Immature natural killer cell (primary cell): ENCODE data around the gene ANKRD1. TPM values are rescaled to one million over a fixed set of nuclear protein-coding genes. Genes with fewer than 3 reads are reported as not detected.

ENCODE experiments used
- DNase-seq, 3 donors: peaks; one replicate each; pipeline ENCODE4 v3.0.0; 2022; ENCODE audit warnings: mixed read lengths in 1 of 3
- H3K27ac Mint-ChIP-seq, 6 donors: one replicate each; pipeline ENCODE4 v1.8.0; 2020; ENCODE audit warnings: mixed read lengths in 6 of 6, mild to moderate bottlenecking in 5 of 6, inconsistent platforms in 4 of 6, moderate library complexity in 3 of 6
- H3K27me3 Mint-ChIP-seq, 3 donors: one replicate each; pipeline ENCODE4 v1.8.0; 2020 to 2021; ENCODE audit warnings: low read depth in 3 of 3, mild to moderate bottlenecking in 3 of 3, mixed read lengths in 3 of 3, moderate library complexity in 3 of 3, inconsistent platforms in 1 of 3
- H3K36me3 Mint-ChIP-seq, 3 donors: one replicate each; pipeline ENCODE4 v1.8.0; 2020; ENCODE audit warnings: mixed read lengths in 3 of 3, inconsistent platforms in 2 of 3, mild to moderate bottlenecking in 2 of 3
- H3K4me1 Mint-ChIP-seq, 2 donors: one replicate each; pipeline ENCODE4 v1.8.0; 2020; ENCODE audit warnings: inconsistent platforms in 2 of 2, mild to moderate bottlenecking in 2 of 2, mixed read lengths in 2 of 2, moderate library complexity in 1 of 2
- H3K4me3 Mint-ChIP-seq, 5 donors: one replicate each; pipeline ENCODE4 v1.8.0; 2020; ENCODE audit warnings: mild to moderate bottlenecking in 5 of 5, mixed read lengths in 5 of 5, inconsistent platforms in 3 of 5, moderate library complexity in 3 of 5
- H3K9me3 Mint-ChIP-seq, 6 donors: one replicate each; pipeline ENCODE4 v1.8.0; 2020; ENCODE audit warnings: mild to moderate bottlenecking in 6 of 6, mixed read lengths in 6 of 6, inconsistent platforms in 4 of 6, moderate library complexity in 3 of 6
- polyA plus RNA-seq, 3 donors: library from polyadenylated mRNA; unstranded; fragments of 300-500 nt; fragmentation: Illumina TruSeq; gene quantifications; one replicate each; pipeline ENCODE4 v1.2.3, GENCODE V29; 2021

ANKRD1 gene
- polyA plus RNA-seq, 3 donors from 2014 or later: not detected

DNA sequence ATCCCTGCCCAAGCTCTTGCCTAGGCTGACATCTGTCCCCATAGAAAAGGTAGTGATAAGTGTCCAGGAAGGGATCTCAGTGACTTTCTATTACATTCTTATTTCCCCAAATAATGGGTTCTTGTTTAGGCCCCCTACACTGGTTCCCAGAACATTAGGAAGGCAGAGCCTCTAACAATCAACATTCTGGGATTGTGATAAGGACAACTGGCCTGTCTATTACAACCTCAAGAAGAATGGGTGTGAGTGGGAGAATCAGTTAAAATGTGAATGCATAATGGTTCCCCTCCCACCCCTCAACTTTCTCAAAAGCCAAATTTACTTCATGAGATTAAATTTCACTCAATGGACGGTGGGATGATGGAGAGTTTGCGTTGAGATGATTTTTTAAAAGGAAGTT is 6.4 kb upstream of the ANKRD1 start:
- Mint-ChIP-seq H3K27me3 (peaks cover 3 to 9% (median 5%) of the 10 kb centered on the region in 3 donors), H3K27ac (no peak overlapping the region), H3K9me3 (no peaks in the 10 kb centered on the region), H3K4me1 (no peaks in the 10 kb centered on the region), H3K4me3 (no peak overlapping the region), H3K36me3 (no peaks in the 10 kb centered on the region)
- no peak for DNase-seq

DNA sequence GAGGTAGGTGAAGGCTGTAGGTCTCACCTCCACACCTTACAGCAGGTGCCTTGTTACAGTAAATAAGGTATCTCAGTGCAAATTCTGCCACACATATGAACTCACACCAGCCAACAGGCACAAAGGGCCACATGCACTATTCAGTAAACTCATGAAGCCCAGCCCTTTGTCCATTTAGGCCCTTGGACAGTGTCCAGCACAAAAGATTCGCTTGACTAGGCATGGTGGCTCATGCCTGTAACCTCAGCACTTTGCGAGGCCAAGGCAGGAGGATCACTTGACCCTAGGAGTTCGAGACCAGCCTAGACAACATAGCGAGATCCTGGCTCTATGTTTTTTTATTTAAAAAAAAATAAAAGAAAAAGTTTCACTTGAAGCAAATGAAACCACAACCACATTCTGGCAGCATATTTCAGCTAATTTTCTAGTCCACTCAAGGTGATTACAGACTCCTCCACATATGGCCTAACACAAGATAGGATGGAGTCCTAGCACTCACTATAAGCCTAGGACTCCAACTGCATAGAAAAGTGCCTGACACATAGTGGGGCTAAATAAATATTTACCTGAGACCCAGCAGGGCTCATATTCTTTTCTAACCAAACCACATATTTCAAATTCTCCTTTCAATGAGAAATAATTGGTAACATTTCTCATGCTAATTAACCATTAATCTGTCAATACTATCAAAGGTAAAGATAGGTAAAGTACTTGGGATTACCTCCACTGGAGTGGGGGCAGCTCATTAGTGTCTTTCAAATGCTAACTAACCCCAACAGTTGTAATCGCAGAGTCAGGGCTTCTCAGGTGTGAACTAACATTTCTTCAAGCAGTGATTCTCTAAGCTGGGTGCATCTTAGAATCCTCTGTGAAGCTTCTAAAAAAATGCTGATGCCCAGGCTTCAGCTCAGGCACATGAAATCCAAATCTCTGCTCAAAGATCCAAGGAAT is 4.5 kb upstream of the ANKRD1 start:
- H3K4me1 Mint-ChIP-seq: no peaks in the 10 kb centered on the region
- H3K27ac Mint-ChIP-seq: no peak overlapping the region
- H3K4me3 Mint-ChIP-seq: no peak overlapping the region
- no peaks in the 10 kb centered on the region for H3K9me3 Mint-ChIP-seq
- H3K27me3 Mint-ChIP-seq: peaks cover 4 to 14% (median 5%) of the 10 kb centered on the region in 3 donors
- no peaks in the 10 kb centered on the region for H3K36me3 Mint-ChIP-seq
- DNase-seq: no peak

DNA sequence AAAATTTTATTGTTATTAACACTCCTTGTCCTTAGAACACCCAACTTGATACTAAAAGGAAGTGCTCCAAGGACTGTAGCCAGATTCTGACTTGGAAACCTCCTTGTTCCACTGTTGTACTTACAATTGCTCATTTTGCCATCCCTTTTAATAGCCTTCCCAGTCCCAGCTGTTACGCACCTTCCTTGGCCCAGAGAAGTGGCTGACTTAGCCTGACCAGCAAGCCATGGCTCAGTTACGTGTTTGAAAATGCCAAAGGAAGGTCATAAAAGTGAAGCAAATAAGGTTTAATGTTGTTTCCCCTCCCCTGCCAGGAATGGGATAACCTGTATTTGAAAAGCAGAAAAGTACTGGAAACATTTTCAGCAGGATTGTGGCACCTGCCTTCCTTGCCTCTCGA is 3.7 kb upstream of the ANKRD1 start:
- no peaks in the 10 kb centered on the region for H3K9me3 Mint-ChIP-seq
- DNase-seq: no peak
- no peak overlapping the region for H3K27ac Mint-ChIP-seq
- no peak overlapping the region for H3K4me3 Mint-ChIP-seq
- H3K36me3 Mint-ChIP-seq: no peaks in the 10 kb centered on the region
- H3K4me1 Mint-ChIP-seq: no peaks in the 10 kb centered on the region
- H3K27me3 Mint-ChIP-seq: peaks cover 5 to 16% (median 6%) of the 10 kb centered on the region in 3 donors

GRCh38 chr10:90923111-90923731 is 2.3 kb upstream of the ANKRD1 start:
- H3K4me3 Mint-ChIP-seq: no peak overlapping the region
- no peaks in the 10 kb centered on the region for H3K9me3 Mint-ChIP-seq
- no peak overlapping the region for H3K27ac Mint-ChIP-seq
- no peaks in the 10 kb centered on the region for H3K4me1 Mint-ChIP-seq
- no peak for DNase-seq
- H3K27me3 Mint-ChIP-seq: peaks cover 3 to 16% (median 3%) of the 10 kb centered on the region in 3 donors
- H3K36me3 Mint-ChIP-seq: no peaks in the 10 kb centered on the region

- no peak overlapping the region for H3K4me3 Mint-ChIP-seq
- H3K9me3 Mint-ChIP-seq: no peaks in the 10 kb centered on the region
- H3K36me3 Mint-ChIP-seq: no peaks in the 10 kb centered on the region
- DNase-seq: no peak
- H3K4me1 Mint-ChIP-seq: no peaks in the 10 kb centered on the region
- no peak overlapping the region for H3K27ac Mint-ChIP-seq
- peaks cover 3 to 13% (median 3%) of the 10 kb centered on the region in 3 donors for H3K27me3 Mint-ChIP-seq
Measured at GRCh38 chr10:90921906-90922305, 1.0 kb upstream of the ANKRD1 start.

DNA sequence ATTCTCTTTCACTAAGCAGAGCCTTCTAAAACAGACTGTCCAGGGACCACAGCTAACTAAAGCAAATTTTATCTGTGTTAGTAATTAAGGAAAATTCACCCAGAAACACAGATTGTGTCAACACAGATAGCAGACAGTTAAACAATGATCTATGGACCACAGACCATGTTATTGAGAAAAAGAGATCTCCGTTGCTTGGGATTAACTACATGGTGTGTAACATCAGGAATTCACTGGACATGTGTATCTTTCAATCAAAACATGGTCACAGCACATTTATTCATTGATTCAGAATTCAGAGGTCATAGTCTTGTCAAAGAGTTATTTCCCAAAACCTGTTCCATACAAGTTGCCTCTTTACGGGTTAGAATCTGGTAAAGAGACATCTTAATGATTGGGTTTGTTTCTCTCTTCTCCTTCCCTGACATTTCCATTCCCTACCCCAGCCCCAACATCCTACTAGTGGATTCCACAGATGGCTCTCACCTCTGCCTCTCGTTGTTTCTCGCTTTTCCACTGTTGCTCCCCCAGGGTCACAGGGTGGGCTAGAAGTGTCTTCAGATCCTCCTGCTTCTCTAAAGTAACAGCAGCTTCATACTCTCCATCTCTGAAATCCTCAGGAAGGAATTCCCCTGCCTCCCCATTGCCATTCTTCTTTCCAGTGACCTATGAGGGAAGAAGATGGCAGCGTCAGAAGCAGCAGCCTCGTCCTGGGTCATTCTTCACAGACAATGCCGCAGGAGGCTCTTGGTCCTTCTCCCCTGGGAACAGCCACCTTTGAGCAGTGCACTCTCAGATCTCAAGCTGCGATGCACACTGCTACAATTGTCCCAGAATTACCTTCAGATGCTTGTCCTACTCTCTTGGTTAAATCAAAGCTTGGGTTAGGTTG is 958 bp downstream of the ANKRD1 start:
- Mint-ChIP-seq H3K4me3 (no peak overlapping the region), H3K9me3 (no peaks in the 10 kb centered on the region), H3K4me1 (no peaks in the 10 kb centered on the region), H3K27me3 (peaks cover 3 to 12% (median 3%) of the 10 kb centered on the region in 3 donors), H3K27ac (no peak overlapping the region), H3K36me3 (no peaks in the 10 kb centered on the region)
- no peak for DNase-seq

DNA sequence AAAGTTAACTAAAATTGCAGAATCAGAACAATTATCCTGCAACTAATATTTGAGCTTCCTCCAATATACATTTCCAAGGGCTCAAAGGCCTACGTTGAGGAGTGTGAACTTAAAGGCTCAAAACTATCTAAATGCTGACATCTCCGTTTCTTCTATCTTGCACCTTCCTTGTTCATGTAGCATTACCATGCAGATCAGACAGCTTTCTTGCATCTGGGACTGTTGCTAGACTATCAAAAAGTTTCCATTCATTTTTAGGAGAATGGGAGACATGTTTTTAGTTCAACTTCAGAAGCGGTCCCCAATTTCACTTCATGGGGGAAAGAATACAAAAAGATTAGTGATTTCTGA is 2.9 kb downstream of the ANKRD1 start:
- Mint-ChIP-seq H3K27ac (no peak overlapping the region), H3K4me3 (no peak overlapping the region), H3K4me1 (no peaks in the 10 kb centered on the region), H3K9me3 (no peaks in the 10 kb centered on the region), H3K36me3 (no peaks in the 10 kb centered on the region), H3K27me3 (peaks cover 3 to 9% (median 5%) of the 10 kb centered on the region in 3 donors)
- DNase-seq: no peak

DNA sequence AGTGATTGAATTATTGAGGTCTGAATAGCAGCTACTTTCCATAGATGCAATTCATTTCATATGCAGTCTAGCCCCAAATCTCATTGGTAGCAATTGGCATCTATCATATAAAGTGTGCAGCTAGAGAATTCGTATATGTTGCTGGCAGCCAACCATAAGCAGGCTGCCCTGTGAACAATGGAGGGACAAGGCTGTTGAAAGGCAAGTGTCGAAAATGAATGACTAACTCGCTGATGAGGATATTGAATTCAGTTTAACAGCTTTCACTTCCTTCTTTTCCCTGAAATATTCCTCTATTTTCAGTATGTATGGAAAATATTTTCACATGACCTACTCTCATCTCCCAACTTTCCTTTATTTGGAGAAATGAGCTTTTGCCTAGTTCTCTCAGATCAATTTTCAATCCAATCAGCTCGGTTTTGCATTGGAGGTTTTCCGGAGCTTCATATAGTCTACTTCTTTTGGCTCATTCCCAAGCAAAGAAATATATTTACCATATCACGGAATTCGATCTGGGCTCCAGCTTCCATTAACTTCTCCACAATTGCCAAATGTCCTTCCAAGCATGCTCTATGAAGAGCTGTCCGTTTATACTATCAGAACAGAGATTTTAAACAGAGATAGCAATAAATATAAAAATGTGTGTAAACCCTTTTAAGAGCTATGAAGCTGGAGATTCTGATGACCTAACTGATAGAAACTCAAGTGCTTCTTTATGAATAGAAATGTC is 3.5 kb downstream of the ANKRD1 start:
- H3K4me1 Mint-ChIP-seq: no peaks in the 10 kb centered on the region
- no peaks in the 10 kb centered on the region for H3K36me3 Mint-ChIP-seq
- DNase-seq: no peak
- H3K9me3 Mint-ChIP-seq: no peaks in the 10 kb centered on the region
- no peak overlapping the region for H3K27ac Mint-ChIP-seq
- peaks cover 4 to 9% (median 5%) of the 10 kb centered on the region in 3 donors for H3K27me3 Mint-ChIP-seq
- H3K4me3 Mint-ChIP-seq: no peak overlapping the region

DNA sequence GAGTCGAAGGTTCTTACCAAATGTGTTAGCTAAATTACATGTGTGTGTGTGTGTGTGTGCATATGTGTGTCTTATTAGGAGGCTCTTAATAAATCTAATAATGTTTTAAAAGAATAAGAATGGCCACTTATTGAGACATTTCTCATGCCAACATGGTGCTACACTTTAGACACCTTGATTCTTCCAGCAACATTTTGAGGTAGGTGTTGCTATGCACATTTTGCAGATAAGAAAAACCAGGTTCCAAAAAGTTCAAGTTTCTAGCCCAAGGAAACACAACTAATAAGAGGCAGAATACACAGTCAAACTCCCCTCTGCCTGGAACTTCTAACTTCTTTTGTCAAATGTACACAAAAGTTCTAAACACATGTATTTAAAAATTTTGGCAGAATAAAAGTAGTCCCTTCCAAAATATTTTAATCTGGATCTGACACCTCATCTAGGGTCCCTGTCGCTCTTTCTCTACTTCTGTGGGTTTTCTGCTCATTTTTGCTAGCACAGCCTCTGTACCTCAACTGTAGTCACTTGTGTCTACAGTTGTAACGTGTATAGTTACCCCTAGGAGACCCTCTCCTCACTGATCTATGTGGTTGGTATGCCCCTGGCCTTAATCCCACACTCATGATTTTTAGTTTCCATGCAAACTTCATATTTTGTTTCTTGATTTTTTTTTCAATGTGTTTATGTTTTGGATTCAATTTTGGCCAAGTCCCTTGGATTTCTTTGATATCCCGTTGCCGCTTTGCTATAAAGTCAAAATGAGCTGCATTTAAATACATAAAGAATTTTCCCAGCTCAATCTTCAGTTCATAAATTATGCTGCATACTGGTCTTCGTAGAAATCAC is 4.3 kb downstream of the ANKRD1 start:
- H3K9me3 Mint-ChIP-seq: no peaks in the 10 kb centered on the region
- H3K27ac Mint-ChIP-seq: no peak overlapping the region
- H3K27me3 Mint-ChIP-seq: peaks cover 2 to 8% (median 5%) of the 10 kb centered on the region in 3 donors
- H3K4me3 Mint-ChIP-seq: no peak overlapping the region
- H3K36me3 Mint-ChIP-seq: no peaks in the 10 kb centered on the region
- DNase-seq: no peak
- H3K4me1 Mint-ChIP-seq: peaks cover 2% of the 10 kb centered on the region in 2 donors

- Mint-ChIP-seq H3K27me3 (peaks cover 2 to 9% (median 3%) of the 10 kb centered on the region in 3 donors), H3K27ac (no peak overlapping the region), H3K4me1 (peaks cover 2 to 4% of the 10 kb centered on the region in 2 donors), H3K36me3 (no peaks in the 10 kb centered on the region), H3K9me3 (no peaks in the 10 kb centered on the region), H3K4me3 (no peak overlapping the region)
- DNase-seq: no peak
Measured at GRCh38 chr10:90915766-90916075, 5.2 kb downstream of the ANKRD1 start.

DNA sequence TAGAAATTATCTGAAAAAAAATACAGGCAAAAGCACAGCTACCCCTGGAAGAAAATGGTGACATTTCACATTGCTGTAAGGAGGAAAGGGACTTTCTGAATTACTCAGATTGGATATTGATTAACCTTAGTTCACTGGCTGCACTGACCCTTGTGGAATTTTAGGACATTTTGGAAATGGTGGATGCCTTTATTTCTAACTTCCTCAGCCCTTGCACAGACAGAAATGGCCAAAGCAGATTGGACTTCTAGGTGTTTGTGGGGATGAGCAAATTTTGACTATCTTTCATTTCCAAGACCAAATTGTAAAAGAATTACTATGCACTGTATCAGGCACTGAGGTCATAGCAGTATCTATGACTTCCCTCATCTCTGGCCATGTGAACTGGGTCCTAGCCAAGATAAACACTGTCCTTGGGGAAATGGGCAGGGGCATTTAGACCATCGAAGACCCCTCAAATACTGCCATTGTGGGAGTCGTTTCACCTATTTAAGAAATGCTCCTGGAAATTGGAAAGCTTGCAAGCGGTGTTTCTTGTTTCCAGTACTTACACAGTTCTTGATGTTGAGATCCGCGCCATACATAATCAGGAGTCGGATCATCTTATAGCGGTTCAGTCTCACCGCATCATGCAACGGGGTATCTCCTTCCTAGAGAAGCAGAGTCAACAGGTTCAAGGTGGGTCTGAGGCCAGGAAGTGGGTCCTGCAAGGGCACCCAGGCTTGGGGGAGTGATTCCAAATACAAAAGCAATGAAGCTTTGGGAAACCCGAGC is 5.7 kb downstream of the ANKRD1 start:
- Mint-ChIP-seq H3K4me3 (no peak overlapping the region), H3K4me1 (peaks cover 2 to 4% of the 10 kb centered on the region in 2 donors), H3K36me3 (no peaks in the 10 kb centered on the region), H3K27me3 (peaks cover 2 to 6% (median 3%) of the 10 kb centered on the region in 3 donors), H3K9me3 (no peaks in the 10 kb centered on the region), H3K27ac (no peak overlapping the region)
- DNase-seq: no peak

- no peak overlapping the region for H3K4me3 Mint-ChIP-seq
- no peak overlapping the region for H3K27ac Mint-ChIP-seq
- H3K36me3 Mint-ChIP-seq: no peaks in the 10 kb centered on the region
- DNase-seq: no peak
- H3K4me1 Mint-ChIP-seq: peaks cover 2 to 4% of the 10 kb centered on the region in 2 donors
- H3K27me3 Mint-ChIP-seq: peaks cover 1 to 5% (median 2%) of the 10 kb centered on the region in 3 donors
- no peaks in the 10 kb centered on the region for H3K9me3 Mint-ChIP-seq
Measured at GRCh38 chr10:90913774-90914420, 7.0 kb downstream of the ANKRD1 start.
